SK-N-SH (cell line): ENCODE data around the gene PPP1R27.

Experiments
- EP300 ChIP-seq, 2 experiments: IDR thresholded peaks; 2 replicates each; pipeline versions ENCODE4 v1.4.0 to v1.6.1; 2012; ENCODE audit warnings: borderline replicate concordance in 1 of 2, low read depth in 1 of 2, low read length in 1 of 2
- EZH2phosphoT487 ChIP-seq: fragments of 200-600 bp; sonication (generic); IDR thresholded peaks from 2 replicates; pipeline ENCODE4 v1.6.1; 2017; ENCODE audit warnings: low read depth, mixed run types, mild to moderate bottlenecking, antibody characterized with exemption, moderate library complexity, borderline replicate concordance
- GABPA ChIP-seq: IDR thresholded peaks from 2 replicates; pipeline ENCODE4 v1.4.0; 2012; ENCODE audit warnings: low read depth, mild to moderate bottlenecking
- JUND ChIP-seq: IDR thresholded peaks from 2 replicates; pipeline ENCODE4 v1.4.0; 2012
- POLR2AphosphoS5 ChIP-seq: IDR thresholded peaks from 2 replicates; pipeline ENCODE4 v1.6.1; 2012; ENCODE audit warnings: low read depth, low read length
- RAD21 ChIP-seq: IDR thresholded peaks from 2 replicates; pipeline ENCODE4 v1.6.1; 2012; ENCODE audit warnings: mild to moderate bottlenecking, low read length
- RXRA ChIP-seq: IDR thresholded peaks from 2 replicates; pipeline ENCODE4 v1.4.0; 2012; ENCODE audit warnings: low read depth, mild to moderate bottlenecking, borderline replicate concordance
- SIN3A ChIP-seq: IDR thresholded peaks from 2 replicates; pipeline ENCODE4 v1.6.1; 2012; ENCODE audit warnings: low read depth, mild to moderate bottlenecking, low read length, moderate library complexity, borderline replicate concordance
- TAF1 ChIP-seq: IDR thresholded peaks from 2 replicates; pipeline ENCODE4 v1.6.1; 2012; ENCODE audit warnings: low read depth, mild to moderate bottlenecking, low read length, moderate library complexity, borderline replicate concordance
- YY1 ChIP-seq: IDR thresholded peaks from 2 replicates; pipeline ENCODE4 v1.4.0; 2012; ENCODE audit warnings: low read depth, mild to moderate bottlenecking
- TF ChIP-seq, protein P1 (sequence below): fragments of 200-600 bp; sonication (generic); IDR thresholded peaks from 2 replicates; pipeline ENCODE4 v1.6.1; 2017; ENCODE audit warnings: antibody characterized with exemption, mild to moderate bottlenecking, moderate library complexity
- TF ChIP-seq, protein P2 (sequence below): IDR thresholded peaks from 2 replicates; pipeline ENCODE4 v1.4.0; 2012; ENCODE audit warnings: low read depth, borderline replicate concordance
- TF ChIP-seq, protein P3 (sequence below): IDR thresholded peaks from 2 replicates; pipeline ENCODE4 v1.4.0; 2012; ENCODE audit warnings: low read depth
- TF ChIP-seq, protein P4 (sequence below): IDR thresholded peaks from 2 replicates; pipeline ENCODE4; 2012

DNA sequence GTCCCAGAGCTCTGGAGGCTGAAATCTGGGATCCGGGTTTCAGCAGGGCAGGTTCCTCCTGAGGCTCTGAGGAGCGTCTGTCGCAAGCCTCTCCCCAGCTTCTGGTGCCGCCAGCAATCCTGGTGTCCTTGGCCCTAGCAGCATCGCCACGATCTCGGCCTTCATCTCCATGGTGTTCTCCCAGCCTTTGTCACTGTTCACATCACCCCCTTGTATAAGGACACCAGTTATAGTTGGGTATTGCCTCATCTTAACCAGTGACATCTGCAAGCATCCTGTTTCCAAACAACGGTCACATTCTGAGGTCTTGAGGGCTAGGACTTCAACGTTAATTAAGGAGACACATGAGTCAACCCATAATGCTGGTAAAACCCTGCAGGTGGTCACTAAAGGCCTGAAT lies 2.8 kb upstream of the PPP1R27 start:
- TF ChIP-seq EZH2phosphoT487: no peak
- TF ChIP-seq, protein P1, sequence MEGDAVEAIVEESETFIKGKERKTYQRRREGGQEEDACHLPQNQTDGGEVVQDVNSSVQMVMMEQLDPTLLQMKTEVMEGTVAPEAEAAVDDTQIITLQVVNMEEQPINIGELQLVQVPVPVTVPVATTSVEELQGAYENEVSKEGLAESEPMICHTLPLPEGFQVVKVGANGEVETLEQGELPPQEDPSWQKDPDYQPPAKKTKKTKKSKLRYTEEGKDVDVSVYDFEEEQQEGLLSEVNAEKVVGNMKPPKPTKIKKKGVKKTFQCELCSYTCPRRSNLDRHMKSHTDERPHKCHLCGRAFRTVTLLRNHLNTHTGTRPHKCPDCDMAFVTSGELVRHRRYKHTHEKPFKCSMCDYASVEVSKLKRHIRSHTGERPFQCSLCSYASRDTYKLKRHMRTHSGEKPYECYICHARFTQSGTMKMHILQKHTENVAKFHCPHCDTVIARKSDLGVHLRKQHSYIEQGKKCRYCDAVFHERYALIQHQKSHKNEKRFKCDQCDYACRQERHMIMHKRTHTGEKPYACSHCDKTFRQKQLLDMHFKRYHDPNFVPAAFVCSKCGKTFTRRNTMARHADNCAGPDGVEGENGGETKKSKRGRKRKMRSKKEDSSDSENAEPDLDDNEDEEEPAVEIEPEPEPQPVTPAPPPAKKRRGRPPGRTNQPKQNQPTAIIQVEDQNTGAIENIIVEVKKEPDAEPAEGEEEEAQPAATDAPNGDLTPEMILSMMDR: no peak
- TF ChIP-seq, protein P2, sequence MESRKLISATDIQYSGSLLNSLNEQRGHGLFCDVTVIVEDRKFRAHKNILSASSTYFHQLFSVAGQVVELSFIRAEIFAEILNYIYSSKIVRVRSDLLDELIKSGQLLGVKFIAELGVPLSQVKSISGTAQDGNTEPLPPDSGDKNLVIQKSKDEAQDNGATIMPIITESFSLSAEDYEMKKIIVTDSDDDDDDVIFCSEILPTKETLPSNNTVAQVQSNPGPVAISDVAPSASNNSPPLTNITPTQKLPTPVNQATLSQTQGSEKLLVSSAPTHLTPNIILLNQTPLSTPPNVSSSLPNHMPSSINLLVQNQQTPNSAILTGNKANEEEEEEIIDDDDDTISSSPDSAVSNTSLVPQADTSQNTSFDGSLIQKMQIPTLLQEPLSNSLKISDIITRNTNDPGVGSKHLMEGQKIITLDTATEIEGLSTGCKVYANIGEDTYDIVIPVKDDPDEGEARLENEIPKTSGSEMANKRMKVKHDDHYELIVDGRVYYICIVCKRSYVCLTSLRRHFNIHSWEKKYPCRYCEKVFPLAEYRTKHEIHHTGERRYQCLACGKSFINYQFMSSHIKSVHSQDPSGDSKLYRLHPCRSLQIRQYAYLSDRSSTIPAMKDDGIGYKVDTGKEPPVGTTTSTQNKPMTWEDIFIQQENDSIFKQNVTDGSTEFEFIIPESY: no peak
- TF ChIP-seq EP300 (IDR thresholded peaks at IDR 0.05; ENCODE audit: borderline replicate concordance in 1 of 2, low read depth in 1 of 2, low read length in 1 of 2): no peak
- no peak for TF ChIP-seq SIN3A
- TF ChIP-seq, protein P3, sequence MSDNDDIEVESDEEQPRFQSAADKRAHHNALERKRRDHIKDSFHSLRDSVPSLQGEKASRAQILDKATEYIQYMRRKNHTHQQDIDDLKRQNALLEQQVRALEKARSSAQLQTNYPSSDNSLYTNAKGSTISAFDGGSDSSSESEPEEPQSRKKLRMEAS: no peak
- TF ChIP-seq POLR2AphosphoS5: no peak
- TF ChIP-seq YY1: no peak
- TF ChIP-seq RXRA: no peak
- TF ChIP-seq TAF1: no peak
- TF ChIP-seq, protein P4, sequence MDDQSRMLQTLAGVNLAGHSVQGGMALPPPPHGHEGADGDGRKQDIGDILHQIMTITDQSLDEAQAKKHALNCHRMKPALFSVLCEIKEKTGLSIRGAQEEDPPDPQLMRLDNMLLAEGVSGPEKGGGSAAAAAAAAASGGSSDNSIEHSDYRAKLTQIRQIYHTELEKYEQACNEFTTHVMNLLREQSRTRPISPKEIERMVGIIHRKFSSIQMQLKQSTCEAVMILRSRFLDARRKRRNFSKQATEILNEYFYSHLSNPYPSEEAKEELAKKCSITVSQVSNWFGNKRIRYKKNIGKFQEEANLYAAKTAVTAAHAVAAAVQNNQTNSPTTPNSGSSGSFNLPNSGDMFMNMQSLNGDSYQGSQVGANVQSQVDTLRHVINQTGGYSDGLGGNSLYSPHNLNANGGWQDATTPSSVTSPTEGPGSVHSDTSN: peak; percentile 41
- TF ChIP-seq JUND: no peak
- no peak for TF ChIP-seq GABPA
- TF ChIP-seq RAD21: no peak
